ENCODE data around the gene SLC11A1.

Gene SLC11A1

DNA sequence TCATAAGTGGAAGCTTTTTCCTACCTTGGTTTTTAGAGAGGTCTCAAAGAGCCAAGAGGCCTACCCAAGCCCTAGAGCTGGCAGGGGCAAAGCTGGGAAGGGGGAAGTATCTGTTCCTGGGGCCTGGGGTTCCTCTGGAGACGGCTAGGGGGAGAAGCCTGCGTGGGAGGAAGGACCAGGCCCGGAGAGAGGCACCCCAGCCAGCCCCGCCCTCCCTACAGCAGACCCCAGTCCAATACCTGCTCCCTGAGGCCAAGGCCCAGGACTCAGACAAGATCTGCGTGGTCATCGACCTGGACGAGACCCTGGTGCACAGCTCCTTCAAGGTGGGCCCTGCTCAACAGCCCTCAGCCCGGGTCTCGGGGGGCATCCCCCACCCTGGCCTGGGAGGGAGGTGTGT is 19.8 kb downstream of the SLC11A1 start:
- peak overlapping the region; percentile 86 for H3K4me3 ChIP-seq (ENCODE audit: low read depth, low read length)
- DNase-seq (ENCODE audit: low read depth), result no peak

DNA sequence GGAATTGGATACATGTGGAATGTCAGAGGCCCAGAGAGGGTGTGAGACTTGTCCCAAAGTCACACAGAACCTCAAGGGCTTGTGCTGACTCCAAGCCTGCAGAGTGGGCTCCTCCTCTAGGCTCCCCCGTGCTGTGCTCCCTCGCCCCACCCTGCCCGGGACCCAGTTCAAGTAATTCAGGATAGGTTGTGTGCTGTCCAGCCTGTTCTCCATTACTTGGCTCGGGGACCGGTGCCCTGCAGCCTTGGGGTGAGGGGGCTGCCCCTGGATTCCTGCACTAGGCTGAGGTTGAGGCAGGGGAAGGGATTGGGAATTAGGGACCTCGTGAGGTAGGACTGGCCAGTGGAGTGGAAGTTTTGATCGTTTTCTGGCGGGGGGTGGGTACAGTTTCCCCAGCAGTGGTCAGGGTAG is 20.4 kb downstream of the SLC11A1 start:
- DNase-seq (ENCODE audit: low read depth), result no peak

DNA sequence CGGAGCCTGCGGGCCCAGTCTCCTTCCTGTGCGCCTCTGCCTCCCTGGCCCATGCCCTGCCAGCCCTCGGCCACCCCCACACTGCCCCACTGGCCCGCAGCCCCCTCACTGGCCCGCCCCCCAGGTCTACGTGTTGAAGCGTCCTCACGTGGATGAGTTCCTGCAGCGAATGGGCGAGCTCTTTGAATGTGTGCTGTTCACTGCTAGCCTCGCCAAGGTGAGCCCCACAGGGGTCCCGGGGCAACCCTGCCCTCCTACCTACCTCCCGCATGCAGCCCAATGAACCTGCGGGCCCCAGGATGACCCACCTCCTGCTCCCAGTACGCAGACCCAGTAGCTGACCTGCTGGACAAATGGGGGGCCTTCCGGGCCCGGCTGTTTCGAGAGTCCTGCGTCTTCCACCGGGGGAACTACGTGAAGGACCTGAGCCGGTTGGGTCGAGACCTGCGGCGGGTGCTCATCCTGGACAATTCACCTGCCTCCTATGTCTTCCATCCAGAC is 20.9 kb downstream of the SLC11A1 start:
- H3K4me3 ChIP-seq (ENCODE audit: low read depth, low read length), result no peak overlapping the region
- DNase-seq (ENCODE audit: low read depth), result no peak

More for the DNA sequence above, 20.4 kb downstream of the SLC11A1 start:
- no peak overlapping the region for H3K4me3 ChIP-seq (ENCODE audit: low read depth, low read length)

DNA sequence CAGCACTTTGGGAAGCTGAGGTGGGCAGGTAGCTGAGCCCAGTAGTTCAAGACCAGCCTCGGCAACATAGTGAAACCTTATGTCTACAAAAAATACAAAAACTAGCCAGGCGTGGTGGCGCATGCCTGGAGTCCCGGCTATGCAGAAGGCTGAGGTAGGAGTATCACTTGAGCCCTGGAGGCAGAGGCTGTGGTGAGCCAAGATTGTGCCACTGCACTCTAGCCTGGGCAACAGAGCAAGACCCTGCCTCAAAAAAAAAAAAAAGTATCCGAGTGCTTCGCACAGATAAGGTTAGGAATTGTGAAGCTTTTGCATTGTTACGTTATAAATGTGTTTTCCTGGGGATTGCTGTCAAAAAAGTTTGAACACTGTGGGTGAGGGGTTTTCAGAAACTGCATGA is 21.7 kb downstream of the SLC11A1 start:
- DNase-seq (ENCODE audit: low read depth), result no peak
- no peak overlapping the region for H3K4me3 ChIP-seq (ENCODE audit: low read depth, low read length)

DNA sequence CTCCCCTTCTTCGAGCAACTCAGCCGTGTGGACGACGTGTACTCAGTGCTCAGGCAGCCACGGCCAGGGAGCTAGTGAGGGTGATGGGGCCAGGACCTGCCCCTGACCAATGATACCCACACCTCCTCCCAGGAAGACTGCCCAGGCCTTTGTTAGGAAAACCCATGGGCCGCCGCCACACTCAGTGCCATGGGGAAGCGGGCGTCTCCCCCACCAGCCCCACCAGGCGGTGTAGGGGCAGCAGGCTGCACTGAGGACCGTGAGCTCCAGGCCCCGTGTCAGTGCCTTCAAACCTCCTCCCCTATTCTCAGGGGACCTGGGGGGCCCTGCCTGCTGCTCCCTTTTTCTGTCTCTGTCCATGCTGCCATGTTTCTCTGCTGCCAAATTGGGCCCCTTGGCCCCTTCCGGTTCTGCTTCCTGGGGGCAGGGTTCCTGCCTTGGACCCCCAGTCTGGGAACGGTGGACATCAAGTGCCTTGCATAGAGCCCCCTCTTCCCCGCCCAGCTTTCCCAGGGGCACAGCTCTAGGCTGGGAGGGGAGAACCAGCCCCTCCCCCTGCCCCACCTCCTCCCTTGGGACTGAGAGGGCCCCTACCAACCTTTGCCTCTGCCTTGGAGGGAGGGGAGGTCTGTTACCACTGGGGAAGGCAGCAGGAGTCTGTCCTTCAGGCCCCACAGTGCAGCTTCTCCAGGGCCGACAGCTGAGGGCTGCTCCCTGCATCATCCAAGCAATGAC is 22.4 kb downstream of the SLC11A1 start:
- H3K4me3 ChIP-seq (ENCODE audit: low read depth, low read length), result no peak overlapping the region
- DNase-seq (ENCODE audit: low read depth), result no peak

DNA sequence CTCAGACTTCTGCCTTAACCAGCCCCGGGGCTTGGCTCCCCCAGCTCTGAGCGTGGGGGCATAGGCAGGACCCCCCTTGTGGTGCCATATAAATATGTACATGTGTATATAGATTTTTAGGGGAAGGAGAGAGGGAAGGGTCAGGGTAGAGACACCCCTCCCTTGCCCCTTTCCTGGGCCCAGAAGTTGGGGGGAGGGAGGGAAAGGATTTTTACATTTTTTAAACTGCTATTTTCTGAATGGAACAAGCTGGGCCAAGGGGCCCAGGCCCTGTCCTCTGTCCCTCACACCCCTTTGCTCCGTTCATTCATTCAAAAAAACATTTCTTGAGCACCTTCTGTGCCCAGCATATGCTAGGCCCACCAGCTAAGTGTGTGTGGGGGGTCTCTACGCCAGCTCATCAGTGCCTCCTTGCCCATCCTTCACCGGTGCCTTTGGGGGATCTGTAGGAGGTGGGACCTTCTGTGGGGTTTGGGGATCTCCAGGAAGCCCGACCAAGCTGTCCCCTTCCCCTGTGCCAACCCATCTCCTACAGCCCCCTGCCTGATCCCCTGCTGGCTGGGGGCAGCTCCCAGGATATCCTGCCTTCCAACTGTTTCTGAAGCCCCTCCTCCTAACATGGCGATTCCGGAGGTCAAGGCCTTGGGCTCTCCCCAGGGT is 23.1 kb downstream of the SLC11A1 start:
- no peak overlapping the region for H3K4me3 ChIP-seq (ENCODE audit: low read depth, low read length)
- DNase-seq (ENCODE audit: low read depth), result no peak

DNA sequence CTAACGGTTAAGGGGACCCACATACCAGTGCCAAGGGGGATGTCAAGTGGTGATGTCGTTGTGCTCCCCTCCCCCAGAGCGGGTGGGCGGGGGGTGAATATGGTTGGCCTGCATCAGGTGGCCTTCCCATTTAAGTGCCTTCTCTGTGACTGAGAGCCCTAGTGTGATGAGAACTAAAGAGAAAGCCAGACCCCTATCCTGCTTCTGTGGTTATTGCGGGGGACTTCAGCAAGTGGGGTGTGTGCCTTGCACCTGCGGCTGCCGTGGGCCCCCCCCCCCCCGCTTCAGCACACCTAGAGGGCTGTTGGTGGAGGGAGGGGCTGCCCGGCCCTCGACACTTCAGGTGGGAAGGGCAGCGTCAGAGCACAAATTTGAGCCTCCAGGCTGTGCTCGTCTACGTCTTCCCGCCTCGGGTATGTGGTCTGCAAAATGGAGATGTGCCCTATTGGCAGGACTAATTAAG is 23.7 kb downstream of the SLC11A1 start:
- peak overlapping the region; percentile 38 for H3K4me3 ChIP-seq (ENCODE audit: low read depth, low read length)
- DNase-seq (ENCODE audit: low read depth), result no peak

DNA sequence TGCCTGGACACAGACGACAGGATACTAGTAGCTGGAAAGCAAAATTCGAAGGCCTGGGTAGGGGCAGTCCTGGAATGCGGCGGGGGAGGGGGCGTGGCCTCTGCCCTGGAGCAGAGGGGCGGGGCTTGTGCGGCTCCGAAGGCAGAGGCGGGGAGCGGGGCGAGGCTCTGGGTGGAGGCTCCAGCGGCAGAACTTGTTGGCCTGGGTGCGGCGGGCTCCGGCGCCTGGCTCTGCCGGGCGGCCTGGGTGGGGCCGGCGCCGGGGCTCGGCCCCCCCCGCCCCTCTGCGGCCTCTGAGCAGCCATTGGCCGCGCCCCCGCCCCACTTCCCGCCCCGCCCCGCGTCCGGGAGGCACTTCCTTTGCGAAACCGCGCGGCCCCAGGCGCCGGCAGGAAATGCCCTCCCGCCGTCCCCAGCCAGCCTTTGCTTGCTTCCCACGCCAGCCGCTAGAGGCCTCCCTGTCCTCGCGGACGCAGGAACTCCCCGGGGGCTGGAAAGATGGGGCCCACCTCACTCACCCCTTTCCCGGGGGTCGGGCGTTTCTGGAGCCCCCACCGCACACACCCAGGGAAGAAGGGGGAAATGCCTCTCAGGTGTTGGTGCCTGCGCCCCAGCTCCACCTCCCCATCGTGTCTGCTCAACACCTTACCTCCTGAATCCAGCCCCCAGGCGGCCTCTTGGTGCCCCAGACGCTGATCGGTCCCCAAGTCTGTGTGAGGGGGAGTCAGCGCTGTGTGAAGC is 24.3 kb downstream of the SLC11A1 start:
- peak overlapping the region; percentile 47 for H3K4me3 ChIP-seq (ENCODE audit: low read depth, low read length)
- peak; percentile 81 for DNase-seq (ENCODE audit: low read depth)

DNA sequence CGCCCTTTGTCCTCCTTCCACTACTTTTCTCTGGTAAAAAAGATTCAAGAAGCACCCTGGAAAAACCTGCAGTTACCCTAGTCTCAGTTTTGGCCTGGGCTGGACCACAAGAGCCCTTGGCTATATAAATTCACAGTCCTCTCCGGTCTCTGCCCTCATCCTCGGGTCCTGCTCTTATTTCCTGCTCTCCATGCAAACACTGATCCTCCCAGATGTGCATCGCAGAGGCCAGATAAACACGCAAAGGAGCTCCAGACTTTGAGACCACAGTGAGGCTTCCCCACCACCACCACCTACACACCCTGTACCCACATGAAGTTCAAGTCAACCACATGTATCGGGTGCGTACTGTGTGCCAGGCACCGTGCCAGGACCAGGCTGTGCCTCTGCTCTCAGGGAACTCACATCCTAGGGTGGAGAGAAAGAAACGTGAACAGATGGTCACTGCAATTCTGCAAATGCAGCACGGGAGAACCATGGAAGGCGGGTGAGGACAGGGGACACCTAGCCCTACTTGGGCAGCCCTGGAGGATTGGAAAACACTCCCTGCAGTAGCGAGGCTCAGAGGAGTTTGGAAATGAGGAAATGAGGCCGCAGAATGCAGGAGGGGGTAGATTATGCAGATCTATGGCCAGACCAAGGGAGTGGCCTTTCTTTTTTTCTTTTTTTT is 25.0 kb downstream of the SLC11A1 start:
- DNase-seq (ENCODE audit: low read depth), result no peak
- H3K4me3 ChIP-seq (ENCODE audit: low read depth, low read length), result peak overlapping the region; percentile 47

DNA sequence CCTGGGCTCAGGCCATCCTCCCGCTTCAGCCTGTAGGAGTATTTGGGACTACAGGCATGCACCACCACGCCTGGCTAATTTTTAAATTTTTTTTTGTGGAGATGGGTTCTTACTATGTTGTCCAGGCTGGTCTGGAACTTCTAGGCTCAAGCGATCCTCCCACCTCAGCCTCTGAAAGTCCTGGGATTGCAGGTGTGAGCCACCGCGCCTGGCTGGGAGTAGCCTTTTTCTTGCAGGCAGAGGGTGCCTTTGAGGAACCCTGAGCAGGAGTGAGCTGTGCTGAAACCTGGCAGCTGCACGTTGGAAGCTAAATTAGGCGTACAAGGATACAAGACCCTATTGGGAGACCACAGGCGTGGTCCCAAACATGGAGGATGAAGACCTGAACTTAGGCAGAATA is 25.6 kb downstream of the SLC11A1 start:
- no peak overlapping the region for H3K4me3 ChIP-seq (ENCODE audit: low read depth, low read length)
- DNase-seq (ENCODE audit: low read depth), result no peak

DNA sequence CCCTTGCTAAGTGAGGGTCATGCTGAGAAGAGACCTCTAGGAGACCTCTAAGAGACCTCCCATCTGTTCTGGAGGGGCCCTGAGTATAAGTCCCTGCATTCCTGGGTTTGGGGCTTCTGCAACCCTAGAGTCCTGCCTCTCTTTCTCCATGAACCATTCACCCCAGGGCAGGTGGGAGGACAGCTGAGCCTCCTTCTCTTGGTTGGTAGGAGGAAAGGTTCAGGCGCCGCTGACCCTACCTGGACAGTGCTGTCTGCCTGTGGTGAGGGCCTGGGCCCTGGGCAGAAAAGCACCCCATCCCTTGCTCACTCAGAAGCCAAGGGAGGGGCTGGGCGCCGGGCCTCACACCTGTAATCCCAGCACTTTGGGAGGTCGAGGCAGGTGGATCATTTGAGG is 36.2 kb downstream of the SLC11A1 start:
- no peak overlapping the region for H3K4me3 ChIP-seq (ENCODE audit: low read depth, low read length)
- no peak for DNase-seq (ENCODE audit: low read depth)

DNA sequence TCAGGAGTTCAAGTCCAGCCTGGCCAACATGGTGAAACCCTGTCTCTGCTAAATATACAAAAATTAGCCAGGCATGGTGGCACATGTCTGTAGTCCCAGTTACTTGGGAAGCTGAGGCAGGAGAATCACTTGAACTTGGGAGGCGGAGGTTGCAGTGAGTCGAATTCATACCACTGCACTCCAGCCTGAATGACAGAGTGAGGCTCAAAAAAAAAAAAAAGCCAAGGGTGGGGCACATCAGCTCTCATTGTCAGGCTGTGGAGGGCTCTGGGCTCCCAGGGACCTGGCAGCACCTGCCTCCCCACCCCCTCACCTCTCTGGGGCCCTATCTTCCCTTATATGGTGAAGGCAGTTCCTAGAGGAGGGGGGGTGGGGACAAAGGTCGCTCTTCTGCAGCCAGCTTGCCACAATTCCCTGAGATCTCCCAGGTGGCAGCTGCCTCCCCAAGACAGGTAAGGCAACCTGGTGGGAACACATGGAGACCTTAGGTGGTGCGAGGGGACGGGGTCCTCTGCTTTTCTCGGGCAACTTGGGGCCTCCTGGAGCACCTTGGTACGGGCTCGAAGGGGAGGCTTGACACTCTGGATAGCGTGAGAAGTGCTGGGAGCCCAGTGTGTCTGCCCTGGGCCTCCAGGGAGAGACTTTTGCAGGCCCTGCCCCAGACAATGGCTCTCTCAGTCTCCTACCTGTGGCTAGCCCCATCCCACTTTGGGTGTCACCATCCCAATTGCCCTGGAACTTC is 36.8 kb downstream of the SLC11A1 start, which contains the start of gene VIL1:
VIL1 (plus strand) TSS at position 407 of the 742 bp plus-strand sequence. CDS start 4,656 bp downstream, outside the sequence.
- no peak for DNase-seq (ENCODE audit: low read depth)
- H3K4me3 ChIP-seq (ENCODE audit: low read depth, low read length), result no peak within 1 kb of the TSS

DNA sequence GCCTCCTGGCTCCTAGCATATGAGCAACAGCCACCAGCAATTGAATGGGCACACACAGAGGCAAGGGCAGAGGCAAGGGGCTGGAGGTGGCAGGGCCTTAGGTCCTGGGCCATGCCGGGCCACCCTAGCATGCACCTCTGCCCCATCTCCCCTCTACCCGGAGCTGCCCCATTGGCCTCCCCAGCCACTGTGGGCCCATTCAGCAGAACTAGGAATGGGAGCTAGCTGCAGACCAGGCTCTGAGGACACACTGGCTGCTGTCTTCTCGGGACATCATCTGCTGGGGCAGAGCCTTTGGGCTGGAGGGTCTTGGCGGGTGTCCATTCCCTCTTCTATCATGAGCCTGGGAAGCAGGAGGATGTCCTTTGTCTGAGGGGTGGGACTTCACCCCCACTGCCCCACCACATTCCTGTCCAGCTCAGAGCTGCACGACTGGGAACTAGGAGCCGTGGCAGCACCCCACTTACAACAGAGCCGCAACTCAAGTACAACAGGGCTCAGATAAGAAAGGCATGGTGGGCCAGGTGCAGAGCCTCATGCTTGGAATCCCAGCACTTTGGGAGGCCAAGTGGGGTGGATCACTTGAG is 37.6 kb downstream of the SLC11A1 start:
- DNase-seq (ENCODE audit: low read depth), result no peak
- no peak overlapping the region for H3K4me3 ChIP-seq (ENCODE audit: low read depth, low read length)

DNA sequence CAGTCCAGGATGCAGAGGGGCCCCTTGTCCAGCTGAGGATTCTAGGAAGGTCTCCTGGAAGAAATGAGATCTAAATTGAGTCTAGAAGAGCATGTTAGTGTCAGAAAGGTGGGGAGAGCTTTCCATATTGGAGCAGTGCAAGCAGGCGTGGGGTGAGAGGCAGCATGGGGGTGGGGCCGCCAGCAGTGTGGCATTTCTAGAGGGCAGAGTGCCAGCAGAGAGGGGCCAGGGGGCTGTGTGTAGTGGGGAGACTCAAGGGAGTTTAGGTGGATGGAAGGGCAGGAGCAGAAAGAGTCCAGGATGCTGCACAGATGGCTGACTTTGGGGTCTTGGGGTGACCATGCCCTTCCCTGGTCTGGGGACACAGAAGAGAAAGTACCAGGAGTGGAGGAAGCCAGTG is 39.0 kb downstream of the SLC11A1 start:
- DNase-seq (ENCODE audit: low read depth), result no peak
- no peak overlapping the region for H3K4me3 ChIP-seq (ENCODE audit: low read depth, low read length)

DNA sequence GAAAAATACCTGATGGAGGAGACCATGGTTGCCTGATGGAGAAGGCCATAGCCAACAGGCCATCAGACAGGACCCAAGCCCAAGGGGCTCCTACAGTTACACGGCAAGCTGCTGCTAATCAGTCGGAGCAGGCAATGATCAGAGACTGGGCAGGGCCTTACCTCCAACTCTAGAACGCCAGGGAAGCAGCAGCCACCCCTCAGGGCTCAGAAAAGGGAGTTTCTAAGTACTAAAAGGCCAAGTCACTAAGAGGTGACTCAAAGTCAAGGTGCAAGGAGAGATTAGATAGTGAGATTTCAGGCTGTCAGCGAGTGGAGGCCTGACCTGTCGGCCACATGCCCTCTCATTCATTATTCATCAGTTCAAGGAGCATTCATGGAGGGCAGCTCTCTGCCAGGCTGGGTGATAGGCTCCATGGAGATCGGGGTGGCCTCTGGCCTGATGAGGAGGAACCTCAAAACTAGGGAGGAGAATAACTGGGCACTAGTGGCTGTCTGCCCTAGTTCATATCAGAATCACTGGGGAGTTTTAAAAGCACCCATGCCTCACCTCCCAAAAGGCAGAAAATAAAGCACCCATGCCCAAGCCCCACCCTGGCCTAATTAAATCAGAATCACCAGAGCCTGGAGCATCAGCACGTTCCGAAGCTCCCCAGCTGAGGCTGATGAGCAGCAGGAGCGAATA is 40.5 kb downstream of the SLC11A1 start:
- no peak overlapping the region for H3K4me3 ChIP-seq (ENCODE audit: low read depth, low read length)

DNA sequence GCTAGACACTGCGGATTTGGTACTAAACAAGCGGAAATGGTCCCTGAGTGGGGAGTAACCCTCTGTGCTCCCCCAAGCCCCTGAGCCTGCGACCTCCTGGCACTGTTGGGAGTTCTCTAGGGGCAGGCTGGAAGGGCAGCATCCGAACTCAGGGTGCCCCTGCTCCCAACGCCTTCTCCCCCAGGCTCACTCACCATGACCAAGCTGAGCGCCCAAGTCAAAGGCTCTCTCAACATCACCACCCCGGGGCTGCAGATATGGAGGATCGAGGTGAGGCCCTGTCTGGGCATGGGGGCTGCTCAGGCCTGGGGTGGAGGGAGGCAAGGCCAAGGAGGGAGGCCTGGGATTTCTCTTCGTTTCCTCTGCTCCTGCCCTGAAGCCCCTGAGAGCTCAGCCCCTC is 41.5 kb downstream of the SLC11A1 start:
- no peak for DNase-seq (ENCODE audit: low read depth)

More for the DNA sequence above, 40.5 kb downstream of the SLC11A1 start:
- DNase-seq (ENCODE audit: low read depth), result no peak

DNA sequence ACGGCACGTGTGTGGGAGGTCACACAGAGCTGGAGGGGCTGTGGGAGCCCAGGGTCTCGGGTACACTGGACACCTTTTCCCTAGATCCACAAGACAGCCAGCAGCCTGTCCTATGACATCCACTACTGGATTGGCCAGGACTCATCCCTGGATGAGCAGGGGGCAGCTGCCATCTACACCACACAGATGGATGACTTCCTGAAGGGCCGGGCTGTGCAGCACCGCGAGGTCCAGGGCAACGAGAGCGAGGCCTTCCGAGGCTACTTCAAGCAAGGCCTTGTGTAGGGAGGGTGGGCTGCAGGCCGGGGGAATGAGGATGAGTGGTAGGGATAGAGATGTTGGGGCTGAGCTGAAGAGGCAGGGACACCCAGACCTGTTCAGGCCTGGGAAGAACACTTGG is 43.5 kb downstream of the SLC11A1 start:
- DNase-seq (ENCODE audit: low read depth), result no peak
- no peak overlapping the region for H3K4me3 ChIP-seq (ENCODE audit: low read depth, low read length)

More for the DNA sequence above, 41.5 kb downstream of the SLC11A1 start:
- no peak overlapping the region for H3K4me3 ChIP-seq (ENCODE audit: low read depth, low read length)

DNA sequence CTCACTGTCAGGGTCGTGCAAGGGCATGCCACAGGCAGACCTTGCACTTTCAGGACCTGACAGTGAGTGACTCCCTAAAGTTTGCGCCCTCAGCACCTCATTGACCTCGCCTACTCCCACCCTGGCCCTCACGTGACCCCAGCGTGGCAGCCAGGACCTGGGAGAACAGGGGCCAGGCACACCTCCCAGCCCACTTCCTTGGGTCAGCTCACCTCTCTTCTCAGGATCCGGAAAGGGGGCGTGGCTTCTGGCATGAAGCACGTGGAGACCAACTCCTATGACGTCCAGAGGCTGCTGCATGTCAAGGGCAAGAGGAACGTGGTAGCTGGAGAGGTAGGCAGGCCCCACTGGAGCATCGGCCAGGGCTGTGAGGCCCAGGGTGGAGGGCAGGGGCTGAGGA is 45.7 kb downstream of the SLC11A1 start:
- no peak overlapping the region for H3K4me3 ChIP-seq (ENCODE audit: low read depth, low read length)
- DNase-seq (ENCODE audit: low read depth), result no peak

Measured in skeletal muscle cell (primary cell).